H1 (cell line): ENCODE results near the gene SLC15A1. TPM values are rescaled to one million over a fixed set of nuclear protein-coding genes. Genes with fewer than 3 reads are reported as not detected.

ENCODE experiments used
- HDAC2 ChIP-seq, 2 experiments: fragments of 300-600 bp in 1 of 2; sonication (generic) in 1 of 2; IDR thresholded peaks; 2 replicates each; pipeline ENCODE4 v1.6.1; 2011 to 2012; ENCODE audit warnings: low read depth in 2 of 2, low read length in 2 of 2, mild to moderate bottlenecking in 2 of 2, moderate library complexity in 2 of 2, borderline replicate concordance in 1 of 2, inconsistent platforms in 1 of 2
- JUND ChIP-seq: IDR thresholded peaks from 2 replicates; pipeline ENCODE4 v1.6.1; 2011; ENCODE audit warnings: mild to moderate bottlenecking, improper control_type of control experiment, low read length
- KDM5A ChIP-seq: fragments of 200-600 bp; IDR thresholded peaks from 2 replicates; pipeline ENCODE4 v1.7.1; 2012; ENCODE audit warnings: mild to moderate bottlenecking, low read length, inconsistent platforms, mixed read lengths
- ZNF274 ChIP-seq: IDR thresholded peaks from 2 replicates; pipeline ENCODE4 v1.7.0; 2012; ENCODE audit warnings: low read length, borderline replicate concordance; ENCODE audit errors: extremely low read depth
- polyA plus RNA-seq, 7 experiments: library from polyadenylated mRNA; depleted of rRNA in 3 of 7; stranded (reverse) in 5 of 7; unstranded in 2 of 7; fragments of >200 nt in 5 of 7; fragments of 200-250 nt in 2 of 7; gene quantifications; 1 replicate in 5 of 7; 2 replicates in 1 of 7; 4 replicates in 1 of 7; pipeline versions ENCODE4 v1.2.1 to v1.2.3, GENCODE V29; 2011 to 2013; ENCODE audit warnings: missing spikeins in 2 of 7, mixed read lengths in 2 of 7
- total RNA-seq: library from RNA; stranded (reverse); fragmentation: NEBNext Ultra II Directional; extraction: Animal tissue kit (Norgen Biotek cat#: 25700); gene quantifications from 2 replicates; pipeline ENCODE4 v1.2.1, GENCODE V29; 2021

Gene SLC15A1
- total and polyA plus RNA-seq, 2 of the 8 experiments (the other 6 are each of a cell fraction or from before 2014, with no cell fraction given), result 1.3 to 2.4 TPM

DNA sequence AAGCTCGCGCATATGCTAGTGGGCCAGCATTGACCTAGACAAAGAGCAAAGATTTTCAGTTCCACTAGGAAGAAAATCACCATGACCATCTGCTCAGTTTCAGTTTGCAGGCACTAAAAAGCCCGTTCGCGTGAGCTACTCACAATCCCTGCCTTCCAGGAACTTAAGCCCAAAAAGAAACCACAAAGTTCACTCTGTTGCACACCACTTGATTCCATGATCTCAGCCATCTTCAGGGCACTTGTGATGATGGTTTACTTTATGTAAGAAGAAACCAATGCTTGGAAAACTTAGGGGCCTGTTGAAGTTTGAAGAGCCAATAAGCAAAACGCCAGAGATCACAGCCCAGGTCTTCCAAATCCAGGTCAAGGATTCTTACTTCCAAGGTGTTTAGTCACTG is 45.0 kb upstream of the SLC15A1 start (continued):
- TF ChIP-seq JUND (no peak), HDAC2 (IDR thresholded peaks at IDR 0.05; ENCODE audit: borderline replicate concordance in 1 of 2, low read depth in 2 of 2, low read length in 2 of 2) (no peak), KDM5A (no peak), ZNF274 (no peak)
